GM12801 (cell line): Measurements from ENCODE around the gene C1RL.

Experiments used
- CTCF ChIP-seq: IDR thresholded peaks from one replicate; pipeline ENCODE4 v1.5.1; 2011; ENCODE audit warnings: control low read depth; ENCODE audit not compliant: insufficient read length; ENCODE audit errors: extremely low read depth

Gene C1RL

DNA sequence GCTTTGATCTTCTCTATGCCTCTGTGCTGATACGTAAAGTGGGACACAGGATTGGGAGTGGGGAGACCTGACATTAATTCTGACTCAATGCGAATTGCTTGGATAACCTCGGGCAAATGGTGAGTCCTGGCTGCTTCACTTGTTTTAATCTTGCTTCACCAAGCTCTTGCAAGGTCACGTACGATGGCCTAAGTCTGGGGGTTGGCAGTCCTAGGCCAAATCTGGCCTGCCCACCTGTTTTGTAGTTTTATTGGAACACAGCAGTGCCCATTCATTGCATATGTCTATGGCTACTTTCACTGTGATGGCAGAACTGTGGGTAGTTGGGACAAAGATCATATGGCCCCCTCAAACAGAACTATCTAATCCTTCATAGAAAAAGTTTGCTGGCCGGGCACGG is 34.5 kb upstream of the C1RL start:
- no peak for TF ChIP-seq CTCF

DNA sequence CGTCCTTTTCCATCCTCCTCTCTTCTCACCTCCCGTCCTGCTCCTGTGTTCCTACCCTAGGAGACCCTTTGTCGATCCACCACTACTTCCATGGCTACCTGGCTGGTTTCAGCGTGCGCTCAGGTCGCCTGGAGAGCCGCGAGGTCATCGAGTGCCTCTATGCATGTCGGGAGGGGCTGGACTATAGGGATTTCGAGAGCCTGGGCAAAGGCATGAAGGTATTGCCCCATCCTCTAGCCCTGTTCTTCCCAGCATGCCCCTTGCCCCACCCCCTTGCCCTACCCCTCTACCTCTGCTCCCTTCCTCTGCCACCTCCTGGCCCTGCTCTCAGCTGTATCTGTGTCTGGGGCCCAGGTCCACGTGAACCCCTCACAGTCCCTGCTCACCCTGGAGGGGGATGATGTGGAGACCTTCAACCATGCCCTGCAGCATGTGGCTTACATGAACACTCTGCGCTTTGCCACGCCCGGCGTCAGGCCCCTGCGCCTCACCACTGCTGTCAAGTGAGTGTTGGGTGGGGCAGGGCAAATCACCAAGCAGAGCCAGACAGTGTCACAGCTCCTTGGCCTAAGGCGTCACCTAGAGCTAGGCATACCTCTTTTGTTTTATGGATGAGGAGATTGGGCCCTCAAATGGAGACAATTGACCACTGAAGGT is 33.9 kb upstream of the C1RL start:
- no peak for TF ChIP-seq CTCF

DNA sequence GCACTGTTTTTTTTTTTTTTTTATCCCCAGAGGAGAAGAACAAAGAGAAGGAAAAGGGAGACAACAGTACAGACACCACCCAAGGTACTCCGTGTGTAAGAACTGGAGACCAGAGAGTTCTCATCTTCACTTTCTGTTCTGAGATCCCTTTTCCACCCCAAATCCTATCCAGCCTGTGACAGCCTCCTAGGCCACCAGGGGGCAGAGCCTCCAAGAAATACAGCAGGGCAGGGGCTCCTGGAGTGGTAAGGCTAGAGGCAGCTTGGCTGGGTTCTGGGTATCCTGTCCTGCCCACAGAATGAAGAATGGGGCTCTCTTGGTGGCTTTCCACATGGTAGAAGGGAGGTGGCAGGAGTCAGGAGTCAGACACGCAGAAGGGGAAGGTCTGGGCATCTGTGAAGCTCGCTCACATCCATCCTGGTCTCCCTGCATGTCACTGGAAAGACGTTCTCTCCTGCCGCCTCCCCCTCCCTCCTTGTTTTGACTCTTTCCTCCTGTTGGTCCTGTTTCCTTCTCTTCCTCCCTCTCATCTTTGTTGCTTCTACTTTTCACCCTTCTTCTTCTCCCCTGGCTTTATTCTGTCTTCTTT is 33.1 kb upstream of the C1RL start:
- no peak for TF ChIP-seq CTCF

DNA sequence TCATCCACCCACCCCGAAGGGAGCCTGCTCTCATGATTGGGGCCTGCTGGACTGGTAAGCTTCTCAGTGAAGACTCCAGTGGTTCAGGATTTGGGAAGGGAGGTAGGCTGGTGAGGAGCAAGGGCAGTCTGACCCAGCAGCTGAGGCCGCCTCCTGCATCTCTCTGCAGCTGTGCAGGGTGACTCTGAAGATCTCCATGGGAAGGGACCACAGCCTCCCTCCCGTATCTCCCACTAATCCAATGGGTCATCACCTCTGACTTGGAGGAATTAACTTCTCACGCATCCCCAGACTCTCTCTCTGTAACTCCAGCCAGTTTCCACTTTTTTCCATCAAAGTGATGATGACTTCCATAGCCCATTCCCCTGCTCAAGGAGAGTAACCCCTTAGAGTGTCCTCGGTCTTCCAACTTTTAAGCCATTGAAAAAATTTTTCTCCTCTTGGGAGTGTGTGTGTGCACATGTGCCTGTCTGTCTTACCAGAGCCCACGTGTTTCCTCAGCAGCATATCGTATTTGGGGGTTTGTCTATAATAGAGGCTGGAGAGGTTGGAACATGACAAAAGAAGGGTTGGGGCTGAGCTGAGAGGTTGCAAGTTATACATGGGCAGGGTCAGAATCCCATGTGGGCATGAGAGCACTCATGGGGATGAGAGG is 32.5 kb upstream of the C1RL start:
- TF ChIP-seq CTCF = no peak

DNA sequence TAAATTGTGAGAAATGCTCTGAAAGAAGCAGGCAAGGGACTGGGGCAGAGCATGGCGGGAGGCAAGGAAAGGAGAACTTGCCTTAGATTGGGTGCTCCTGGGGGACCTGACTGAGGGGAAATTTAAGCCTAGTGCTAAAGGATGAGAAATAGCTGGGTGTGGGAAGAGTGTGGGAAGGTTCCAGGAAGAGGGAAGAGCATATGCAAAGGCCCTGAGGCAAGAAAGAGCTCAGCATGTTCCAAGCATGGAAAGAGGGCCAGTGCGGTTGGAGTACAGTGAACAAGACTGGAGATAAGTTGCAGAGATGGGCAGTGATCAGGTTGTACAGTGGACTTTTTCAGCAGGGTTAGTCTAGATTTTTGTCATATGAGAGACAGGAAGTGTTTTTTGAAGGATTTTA is 30.2 kb upstream of the C1RL start:
- TF ChIP-seq CTCF = no peak

DNA sequence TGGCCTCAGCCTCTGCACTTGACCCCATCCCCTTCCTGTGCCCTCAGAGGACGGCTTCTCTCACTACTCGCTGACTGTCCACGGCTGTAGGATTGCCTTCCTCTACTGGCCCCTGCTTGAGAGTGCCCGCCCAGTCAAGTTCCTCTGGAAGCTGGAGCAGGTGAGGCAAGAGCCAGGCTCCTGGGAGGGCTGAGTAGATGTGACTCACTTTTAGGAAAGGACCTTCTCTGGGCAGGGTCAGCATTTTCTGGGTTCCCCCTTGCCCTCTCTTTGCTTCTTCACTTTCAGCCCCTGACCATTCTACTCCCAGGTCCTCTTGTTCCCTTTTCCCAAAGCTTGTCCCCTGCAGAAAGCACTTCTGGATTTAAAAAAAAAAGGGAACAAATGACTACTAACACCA is 28.9 kb upstream of the C1RL start:
- TF ChIP-seq CTCF = no peak

DNA sequence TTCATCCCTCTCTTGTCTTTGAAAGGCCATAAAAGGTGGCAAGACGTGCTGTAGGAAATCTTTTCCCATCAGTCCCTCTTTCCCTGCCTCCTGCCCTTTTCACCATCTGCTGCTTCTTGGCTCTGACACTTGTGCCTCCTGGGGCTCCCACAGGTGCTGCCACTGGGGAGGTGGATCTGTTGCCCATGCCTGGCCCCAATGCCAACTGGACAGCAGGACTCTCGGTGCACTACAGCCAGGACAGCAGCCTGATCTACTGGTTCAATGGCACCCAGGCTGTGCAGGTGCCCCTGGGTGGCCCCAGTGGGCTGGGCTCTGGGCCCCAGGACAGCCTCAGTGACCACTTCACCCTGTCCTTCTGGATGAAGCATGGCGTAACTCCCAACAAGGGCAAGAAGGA is 27.7 kb upstream of the C1RL start:
- TF ChIP-seq CTCF = no peak
